Panc1 (cell line): ENCODE measurements around the gene TLE6. TPM values are rescaled to one million over a fixed set of nuclear protein-coding genes. Genes with fewer than 3 reads are reported as not detected.

Experiments
- ATAC-seq: fragments of 200-7000 bp; cut with Tn5 transposase; 2 replicates; pipeline ENCODE4 v1.9.1; 2020; ENCODE audit warnings: mild to moderate bottlenecking, moderate library complexity
- BruUV-seq: library from RNA; stranded (reverse); fragments of 400-500 nt; replicated peaks from 2 replicates; lab custom pipeline; 2021; lab: Mats Ljungman, UMichigan
- CTCF ChIA-PET: fragments of 300-600 bp; sonication (Branson Sonifier 250); formaldehyde crosslinking; loops from one replicate; lab custom pipeline; 2022; ENCODE audit warnings: antibody characterized with exemption; lab: Charles Lee
- POLR2A ChIA-PET: fragments of 300-600 bp; sonication (Branson Sonifier 250); formaldehyde crosslinking; loops from one replicate; lab custom pipeline; 2022; ENCODE audit warnings: antibody characterized with exemption; lab: Charles Lee
- DNase-seq: peaks from one replicate; pipeline ENCODE4 v3.0.0-alpha.2; 2010; ENCODE audit warnings: low read depth, low spot score
- H3K27ac ChIP-seq: 2 replicates; pipeline ENCODE4 v1.5.1; 2011; ENCODE audit warnings: mild to moderate bottlenecking, low read length, inconsistent platforms
- H3K27me3 ChIP-seq: fragments of 200-500 bp; sonication (Bioruptor generic); 2 replicates; pipeline ENCODE4 v1.6.0; 2014; ENCODE audit warnings: low read length, inconsistent platforms; ENCODE audit not compliant: control insufficient read depth, insufficient read depth
- H3K36me3 ChIP-seq: fragments of 200-500 bp; sonication (Bioruptor generic); 2 replicates; pipeline ENCODE4 v1.5.1; 2014; ENCODE audit warnings: inconsistent platforms, mild to moderate bottlenecking, low read length, moderate library complexity; ENCODE audit not compliant: control insufficient read depth, insufficient read depth
- H3K4me1 ChIP-seq: 2 replicates; pipeline ENCODE4 v1.5.1; 2011; ENCODE audit warnings: inconsistent platforms, mild to moderate bottlenecking, low read length, moderate library complexity; ENCODE audit not compliant: control insufficient read depth, insufficient read depth
- H3K4me3 ChIP-seq, 2 experiments: 2 replicates each; pipeline ENCODE4 v1.5.1; 2011 to 2012; ENCODE audit warnings: low read depth in 2 of 2, low read length in 2 of 2, mild to moderate bottlenecking in 2 of 2, inconsistent platforms in 1 of 2, moderate library complexity in 1 of 2
- H3K9me3 ChIP-seq: fragments of 200-500 bp; sonication (Bioruptor generic); 2 replicates; pipeline ENCODE4 v1.5.1; 2014; ENCODE audit warnings: low read depth, mild to moderate bottlenecking, inconsistent platforms, low read length, moderate library complexity; ENCODE audit not compliant: control insufficient read depth, insufficient read depth
- POLR2AphosphoS5 ChIP-seq: IDR thresholded peaks from 2 replicates; pipeline ENCODE4 v1.6.1; 2012; ENCODE audit warnings: mild to moderate bottlenecking, low read depth, low read length, moderate library complexity
- SIN3A ChIP-seq: IDR thresholded peaks from 2 replicates; pipeline ENCODE4 v1.6.1; 2012; ENCODE audit warnings: low read depth, mild to moderate bottlenecking, low read length, moderate library complexity, borderline replicate concordance; ENCODE audit not compliant: insufficient read depth
- TCF7L2 ChIP-seq: IDR thresholded peaks from 2 replicates; pipeline ENCODE4 v1.6.1; 2011; ENCODE audit warnings: mild to moderate bottlenecking, low read depth, low read length, inconsistent platforms
- in situ Hi-C: cut with HindIII; loops from 2 replicates; pipeline ENCODE4 v1.10.0; 2016; ENCODE audit warnings: low sequenced_read_pairs, low pct_unique_long_range_greater_than_20kb
- intact Hi-C: fragments of 100-400 bp; cut with micrococcal nuclease; formaldehyde crosslinking; loops from one replicate; pipeline ENCODE4 v1.10.0; 2022; ENCODE audit not compliant: unreplicated experiment
- total RNA-seq: library from RNA; stranded (reverse); gene quantifications from one replicate; pipeline ENCODE4 v1.2.1, GENCODE V29; 2021; ENCODE audit not compliant: unreplicated experiment
- TF ChIP-seq, protein P1 (sequence below): fragments of 450-650 bp; IDR thresholded peaks from 2 replicates; pipeline ENCODE4 v1.5.1; 2017; ENCODE audit warnings: mild to moderate bottlenecking
- TF ChIP-seq, protein P2 (sequence below), 2 experiments: IDR thresholded peaks; 2 replicates each; pipeline ENCODE4 v1.6.1; 2011 to 2012; ENCODE audit warnings: low read depth in 2 of 2, control low read depth in 1 of 2, low read length in 1 of 2, mild to moderate bottlenecking in 1 of 2, moderate library complexity in 1 of 2; ENCODE audit not compliant: insufficient read depth in 1 of 2

The TLE6 gene
- total RNA-seq, 1 experiment from 2014 or later, result 4.0 TPM

DNA sequence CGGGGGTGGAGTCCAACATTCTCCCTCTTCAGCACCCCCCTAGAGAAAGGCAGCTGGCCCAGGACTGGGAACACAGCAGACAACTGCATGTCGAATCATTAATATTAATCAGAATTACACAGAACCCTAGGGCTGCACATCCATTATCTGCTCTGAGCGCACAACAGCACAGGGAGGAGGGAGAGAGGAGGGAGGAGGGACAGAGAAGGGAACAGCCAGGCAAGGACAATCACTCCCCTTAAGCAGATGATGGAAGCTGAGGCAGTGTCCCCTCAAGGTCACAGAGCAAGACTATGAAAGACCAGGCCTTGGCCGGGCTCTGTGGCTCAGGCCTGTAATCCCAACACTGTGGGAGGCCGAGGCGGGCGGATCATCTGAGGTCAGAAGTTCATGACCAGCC, 25.7 kb downstream of the TLE6 start:
- CTCF ChIA-PET, result no interaction called here
- no peak overlapping the region for H3K4me3 ChIP-seq
- intact Hi-C loops, result no loop called here
- H3K27me3 ChIP-seq, result no peaks in the 10 kb centered on the region
- in situ Hi-C loops, result no loop called here
- H3K4me1 ChIP-seq, result no peaks in the 10 kb centered on the region
- TF ChIP-seq, protein P1, sequence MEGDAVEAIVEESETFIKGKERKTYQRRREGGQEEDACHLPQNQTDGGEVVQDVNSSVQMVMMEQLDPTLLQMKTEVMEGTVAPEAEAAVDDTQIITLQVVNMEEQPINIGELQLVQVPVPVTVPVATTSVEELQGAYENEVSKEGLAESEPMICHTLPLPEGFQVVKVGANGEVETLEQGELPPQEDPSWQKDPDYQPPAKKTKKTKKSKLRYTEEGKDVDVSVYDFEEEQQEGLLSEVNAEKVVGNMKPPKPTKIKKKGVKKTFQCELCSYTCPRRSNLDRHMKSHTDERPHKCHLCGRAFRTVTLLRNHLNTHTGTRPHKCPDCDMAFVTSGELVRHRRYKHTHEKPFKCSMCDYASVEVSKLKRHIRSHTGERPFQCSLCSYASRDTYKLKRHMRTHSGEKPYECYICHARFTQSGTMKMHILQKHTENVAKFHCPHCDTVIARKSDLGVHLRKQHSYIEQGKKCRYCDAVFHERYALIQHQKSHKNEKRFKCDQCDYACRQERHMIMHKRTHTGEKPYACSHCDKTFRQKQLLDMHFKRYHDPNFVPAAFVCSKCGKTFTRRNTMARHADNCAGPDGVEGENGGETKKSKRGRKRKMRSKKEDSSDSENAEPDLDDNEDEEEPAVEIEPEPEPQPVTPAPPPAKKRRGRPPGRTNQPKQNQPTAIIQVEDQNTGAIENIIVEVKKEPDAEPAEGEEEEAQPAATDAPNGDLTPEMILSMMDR, result no peak
- H3K27ac ChIP-seq, result no peak overlapping the region
- DNase-seq, result no peak
- POLR2A ChIA-PET, result no interaction called here
- no peaks in the 10 kb centered on the region for H3K9me3 ChIP-seq
- no peak for ATAC-seq
- BruUV-seq, result no TSS peak
- H3K36me3 ChIP-seq, result no peaks in the 10 kb centered on the region

DNA sequence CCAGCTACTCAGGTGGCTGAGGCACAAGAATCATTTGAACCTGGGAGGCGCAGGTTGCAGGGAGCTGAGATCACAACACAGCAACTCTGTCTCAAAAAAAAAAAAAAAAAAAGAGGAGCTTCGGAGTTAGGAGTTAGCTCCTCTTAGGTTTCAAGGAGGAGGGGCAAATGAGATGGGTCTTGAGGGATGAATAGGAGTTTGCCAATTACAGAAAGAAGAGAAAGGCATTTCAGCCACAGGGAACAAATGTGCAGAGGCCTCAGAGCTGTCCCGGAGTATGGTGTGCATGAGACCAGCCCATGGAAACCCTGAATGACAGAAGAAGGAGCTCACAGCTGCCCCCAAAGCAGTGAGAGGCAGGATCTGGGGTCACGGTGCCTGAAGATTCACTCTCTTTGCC, 27.2 kb downstream of the TLE6 start:
- CTCF ChIA-PET, result interaction anchor here (0.7 kb wide), 1 partner anchor 268 kb away, joined by 5 read pairs; no protein-coding TSS in a partner anchor
- Histone ChIP-seq H3K4me1 (no peaks in the 10 kb centered on the region), H3K27ac (no peak overlapping the region), H3K9me3 (no peaks in the 10 kb centered on the region), H3K27me3 (no peaks in the 10 kb centered on the region), H3K4me3 (no peak overlapping the region), H3K36me3 (no peaks in the 10 kb centered on the region)
- BruUV-seq, result no TSS peak
- no peak for TF ChIP-seq POLR2AphosphoS5
- no peak for TF ChIP-seq TCF7L2
- TF ChIP-seq SIN3A, result no peak
- TF ChIP-seq, protein P1, result no peak
- TF ChIP-seq, protein P2, sequence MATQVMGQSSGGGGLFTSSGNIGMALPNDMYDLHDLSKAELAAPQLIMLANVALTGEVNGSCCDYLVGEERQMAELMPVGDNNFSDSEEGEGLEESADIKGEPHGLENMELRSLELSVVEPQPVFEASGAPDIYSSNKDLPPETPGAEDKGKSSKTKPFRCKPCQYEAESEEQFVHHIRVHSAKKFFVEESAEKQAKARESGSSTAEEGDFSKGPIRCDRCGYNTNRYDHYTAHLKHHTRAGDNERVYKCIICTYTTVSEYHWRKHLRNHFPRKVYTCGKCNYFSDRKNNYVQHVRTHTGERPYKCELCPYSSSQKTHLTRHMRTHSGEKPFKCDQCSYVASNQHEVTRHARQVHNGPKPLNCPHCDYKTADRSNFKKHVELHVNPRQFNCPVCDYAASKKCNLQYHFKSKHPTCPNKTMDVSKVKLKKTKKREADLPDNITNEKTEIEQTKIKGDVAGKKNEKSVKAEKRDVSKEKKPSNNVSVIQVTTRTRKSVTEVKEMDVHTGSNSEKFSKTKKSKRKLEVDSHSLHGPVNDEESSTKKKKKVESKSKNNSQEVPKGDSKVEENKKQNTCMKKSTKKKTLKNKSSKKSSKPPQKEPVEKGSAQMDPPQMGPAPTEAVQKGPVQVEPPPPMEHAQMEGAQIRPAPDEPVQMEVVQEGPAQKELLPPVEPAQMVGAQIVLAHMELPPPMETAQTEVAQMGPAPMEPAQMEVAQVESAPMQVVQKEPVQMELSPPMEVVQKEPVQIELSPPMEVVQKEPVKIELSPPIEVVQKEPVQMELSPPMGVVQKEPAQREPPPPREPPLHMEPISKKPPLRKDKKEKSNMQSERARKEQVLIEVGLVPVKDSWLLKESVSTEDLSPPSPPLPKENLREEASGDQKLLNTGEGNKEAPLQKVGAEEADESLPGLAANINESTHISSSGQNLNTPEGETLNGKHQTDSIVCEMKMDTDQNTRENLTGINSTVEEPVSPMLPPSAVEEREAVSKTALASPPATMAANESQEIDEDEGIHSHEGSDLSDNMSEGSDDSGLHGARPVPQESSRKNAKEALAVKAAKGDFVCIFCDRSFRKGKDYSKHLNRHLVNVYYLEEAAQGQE (IDR thresholded peaks at IDR 0.05; ENCODE audit: insufficient read depth in 1 of 2, low read depth in 2 of 2, low read length in 1 of 2), result no peak
- intact Hi-C loops, result no loop called here
- DNase-seq, result no peak
- no peak for ATAC-seq
- in situ Hi-C loops, result no loop called here
- POLR2A ChIA-PET, result no interaction called here

DNA sequence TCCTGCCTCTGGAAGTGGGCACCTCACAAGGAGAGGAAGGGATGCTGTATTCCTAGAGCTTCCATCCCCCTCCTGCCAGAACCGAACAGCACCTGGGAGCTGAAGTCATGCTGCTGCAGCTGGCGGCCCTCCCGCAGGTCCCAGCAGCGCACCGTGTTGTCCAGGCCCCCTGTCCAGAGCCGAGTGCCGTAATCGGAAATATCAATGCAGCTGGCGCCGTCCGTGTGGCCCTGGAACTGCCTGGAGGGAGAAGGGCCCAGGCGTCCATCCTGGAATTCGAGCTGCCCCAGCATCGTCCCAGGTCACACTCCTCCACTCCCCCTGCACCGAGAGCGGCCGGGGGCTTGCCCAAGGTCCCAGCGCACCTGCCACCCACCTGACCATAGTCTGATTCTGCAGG, 28.0 kb downstream of the TLE6 start:
- ATAC-seq (no peak), DNase-seq (no peak)
- intact Hi-C loops, result no loop called here
- no peaks in the 10 kb centered on the region for H3K36me3 ChIP-seq
- no peaks in the 10 kb centered on the region for H3K27me3 ChIP-seq
- H3K4me3 ChIP-seq, result no peak overlapping the region
- no peak for TF ChIP-seq POLR2AphosphoS5
- TF ChIP-seq, protein P1, result no peak
- no peak for TF ChIP-seq SIN3A
- TF ChIP-seq, protein P2 (IDR thresholded peaks at IDR 0.05; ENCODE audit: insufficient read depth in 1 of 2, low read depth in 2 of 2, low read length in 1 of 2), result no peak
- no peak for TF ChIP-seq TCF7L2
- no peaks in the 10 kb centered on the region for H3K4me1 ChIP-seq
- BruUV-seq, result no TSS peak
- H3K9me3 ChIP-seq, result no peaks in the 10 kb centered on the region
- CTCF ChIA-PET, result no interaction called here
- in situ Hi-C loops, result no loop called here
- POLR2A ChIA-PET, result no interaction called here
- no peak overlapping the region for H3K27ac ChIP-seq
